ENCODE data around the gene TCP11L2. TPM values are rescaled to one million over a fixed set of nuclear protein-coding genes. Genes with fewer than 3 reads are reported as not detected.
"Not testable (repeated sequence)": the region's sequence is repeated elsewhere in the genome, so short reads cannot be mapped to it uniquely, and the experiment has no call there.

Gene TCP11L2
- polyA plus RNA-seq, 3 donors, result 23.5 to 37.3 (median 35.8) TPM

GRCh38 chr12:106310687-106311086 is 8.2 kb downstream of the TCP11L2 start:
- Histone ChIP-seq H3K9ac (ENCODE audit: insufficient read depth, low read length, poor library complexity, severe bottlenecking) (no peak overlapping the region), H3K9me3 (replicated peaks in 1 of 2; ENCODE audit: control insufficient read depth in 1 of 2, insufficient read depth in 1 of 2, low read length in 2 of 2) (no peaks in the 10 kb centered on the region), H3K4me2 (replicated peaks; ENCODE audit: extremely low read depth, low read length, poor library complexity, severe bottlenecking) (peak overlapping the region; percentile 53), H4K20me1 (ENCODE audit: insufficient read depth, low read length) (peaks cover 29% of the 10 kb centered on the region), H3K36me3 (replicated peaks in 1 of 2; ENCODE audit: control insufficient read depth in 1 of 2, insufficient read depth in 2 of 2, low read length in 2 of 2) (peaks cover 24 to 29% of the 10 kb centered on the region in 2 donors), H3K27ac (ENCODE audit: low read depth in 1 of 2, low read length in 2 of 2) (peak overlapping the region; percentile 34 to 69), H3K27me3 (ENCODE audit: control insufficient read depth in 2 of 2, insufficient read depth in 2 of 2, low read length in 2 of 2) (no peaks in the 10 kb centered on the region), H3K79me2 (ENCODE audit: insufficient read depth, low read length) (peaks cover 5% of the 10 kb centered on the region), H3K4me1 (ENCODE audit: control insufficient read depth in 1 of 2, insufficient read depth in 2 of 2, low read length in 2 of 2) (peaks cover 56 to 61% of the 10 kb centered on the region in 2 donors), H2AFZ (ENCODE audit: insufficient read depth, low read depth, low read length, poor library complexity, severe bottlenecking) (no peak overlapping the region), H3K4me3 (replicated peaks in 1 of 3; ENCODE audit: low read depth in 2 of 3, low read length in 3 of 3) (peak overlapping the region in 1 of 3 experiments; percentile 15)
- TF ChIP-seq, protein P1, sequence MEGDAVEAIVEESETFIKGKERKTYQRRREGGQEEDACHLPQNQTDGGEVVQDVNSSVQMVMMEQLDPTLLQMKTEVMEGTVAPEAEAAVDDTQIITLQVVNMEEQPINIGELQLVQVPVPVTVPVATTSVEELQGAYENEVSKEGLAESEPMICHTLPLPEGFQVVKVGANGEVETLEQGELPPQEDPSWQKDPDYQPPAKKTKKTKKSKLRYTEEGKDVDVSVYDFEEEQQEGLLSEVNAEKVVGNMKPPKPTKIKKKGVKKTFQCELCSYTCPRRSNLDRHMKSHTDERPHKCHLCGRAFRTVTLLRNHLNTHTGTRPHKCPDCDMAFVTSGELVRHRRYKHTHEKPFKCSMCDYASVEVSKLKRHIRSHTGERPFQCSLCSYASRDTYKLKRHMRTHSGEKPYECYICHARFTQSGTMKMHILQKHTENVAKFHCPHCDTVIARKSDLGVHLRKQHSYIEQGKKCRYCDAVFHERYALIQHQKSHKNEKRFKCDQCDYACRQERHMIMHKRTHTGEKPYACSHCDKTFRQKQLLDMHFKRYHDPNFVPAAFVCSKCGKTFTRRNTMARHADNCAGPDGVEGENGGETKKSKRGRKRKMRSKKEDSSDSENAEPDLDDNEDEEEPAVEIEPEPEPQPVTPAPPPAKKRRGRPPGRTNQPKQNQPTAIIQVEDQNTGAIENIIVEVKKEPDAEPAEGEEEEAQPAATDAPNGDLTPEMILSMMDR (IDR thresholded peaks at IDR 0.05), result no peak
- Mint-ChIP-seq H3K4me1 (peaks cover 63% of the 10 kb centered on the region), H3K4me3 (peak overlapping the region in 1 of 2 donors; percentile 37), H3K9me3 (no peaks in the 10 kb centered on the region), H3K27me3 (ENCODE audit: low read depth in 3 of 3) (no peaks in the 10 kb centered on the region), H3K27ac (peak overlapping the region; percentile 55 to 88 (median 81)), H3K36me3 (peaks cover 28 to 35% of the 10 kb centered on the region in 2 donors)
- DNase-seq, result no peak
- 86% methylated on average over 2 of the region's 5 CpGs for WGBS (ENCODE audit: insufficient coverage)
- intact Hi-C loops (cut with micrococcal nuclease), result no loop called here

- H3K4me3 ChIP-seq (replicated peaks in 1 of 3; ENCODE audit: low read depth in 2 of 3, low read length in 3 of 3), result peak overlapping the region in 1 of 3 experiments; percentile 15
- H3K27ac ChIP-seq (ENCODE audit: low read depth in 1 of 2, low read length in 2 of 2), result peak overlapping the region; percentile 34 to 69
- Mint-ChIP-seq H3K27me3 (ENCODE audit: low read depth in 3 of 3) (no peaks in the 10 kb centered on the region), H3K4me3 (peak overlapping the region in 1 of 2 donors; percentile 37), H3K4me1 (peaks cover 61% of the 10 kb centered on the region), H3K27ac (peak overlapping the region; percentile 55 to 88 (median 81)), H3K9me3 (no peaks in the 10 kb centered on the region), H3K36me3 (peaks cover 32 to 39% of the 10 kb centered on the region in 2 donors)
- peaks cover 55 to 56% of the 10 kb centered on the region in 2 donors for H3K4me1 ChIP-seq (ENCODE audit: control insufficient read depth in 1 of 2, insufficient read depth in 2 of 2, low read length in 2 of 2)
- H3K79me2 ChIP-seq (ENCODE audit: insufficient read depth, low read length), result peaks cover 5% of the 10 kb centered on the region
- H4K20me1 ChIP-seq (ENCODE audit: insufficient read depth, low read length), result peaks cover 29% of the 10 kb centered on the region
- H3K27me3 ChIP-seq (ENCODE audit: control insufficient read depth in 2 of 2, insufficient read depth in 2 of 2, low read length in 2 of 2), result no peaks in the 10 kb centered on the region
- WGBS (ENCODE audit: insufficient coverage), result 0% methylated on average over 1 of the region's 8 CpGs
- no peak for DNase-seq
- intact Hi-C loops (cut with micrococcal nuclease), result no loop called here
- H2AFZ ChIP-seq (ENCODE audit: insufficient read depth, low read depth, low read length, poor library complexity, severe bottlenecking), result no peak overlapping the region
- H3K9ac ChIP-seq (ENCODE audit: insufficient read depth, low read length, poor library complexity, severe bottlenecking), result no peak overlapping the region
- TF ChIP-seq, protein P1 (IDR thresholded peaks at IDR 0.05), result no peak
- peak overlapping the region; percentile 53 for H3K4me2 ChIP-seq (replicated peaks; ENCODE audit: extremely low read depth, low read length, poor library complexity, severe bottlenecking)
- peaks cover 28 to 33% of the 10 kb centered on the region in 2 donors for H3K36me3 ChIP-seq (replicated peaks in 1 of 2; ENCODE audit: control insufficient read depth in 1 of 2, insufficient read depth in 2 of 2, low read length in 2 of 2)
- no peaks in the 10 kb centered on the region for H3K9me3 ChIP-seq (replicated peaks in 1 of 2; ENCODE audit: control insufficient read depth in 1 of 2, insufficient read depth in 1 of 2, low read length in 2 of 2)
Measured at GRCh38 chr12:106311139-106311538, 8.6 kb downstream of the TCP11L2 start.

DNA sequence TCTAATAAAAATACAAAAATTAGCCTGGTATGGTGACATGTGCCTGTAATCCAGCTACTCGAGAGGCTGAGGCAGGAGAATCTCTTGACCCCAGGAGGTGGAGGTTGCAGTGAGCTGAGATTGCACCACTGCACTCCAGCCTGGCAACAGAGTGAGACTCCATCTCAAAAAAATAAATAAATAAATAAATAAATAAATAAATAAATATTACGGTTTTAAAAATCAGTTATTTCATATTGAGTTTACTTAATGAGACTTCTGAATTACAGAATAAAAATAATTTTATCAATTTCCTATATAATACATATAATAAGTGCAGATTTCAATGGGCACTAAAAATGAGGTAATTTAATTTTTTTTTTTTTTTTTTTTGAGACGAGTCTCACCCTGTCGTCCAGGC is 10.9 kb downstream of the TCP11L2 start:
- H3K27ac ChIP-seq (ENCODE audit: low read depth in 1 of 2, low read length in 2 of 2); H2AFZ ChIP-seq (ENCODE audit: insufficient read depth, low read depth, low read length, poor library complexity, severe bottlenecking); H3K27me3 ChIP-seq (ENCODE audit: control insufficient read depth in 2 of 2, insufficient read depth in 2 of 2, low read length in 2 of 2); H3K4me2 ChIP-seq (replicated peaks; ENCODE audit: extremely low read depth, low read length, poor library complexity, severe bottlenecking); H3K27me3 Mint-ChIP-seq (ENCODE audit: low read depth in 3 of 3); intact Hi-C loops (cut with micrococcal nuclease); H3K9ac ChIP-seq (ENCODE audit: insufficient read depth, low read length, poor library complexity, severe bottlenecking); DNase-seq; H3K27ac Mint-ChIP-seq; H3K79me2 ChIP-seq (ENCODE audit: insufficient read depth, low read length); H3K4me3 ChIP-seq (replicated peaks in 1 of 3; ENCODE audit: low read depth in 2 of 3, low read length in 3 of 3); H3K9me3 ChIP-seq (replicated peaks in 1 of 2; ENCODE audit: control insufficient read depth in 1 of 2, insufficient read depth in 1 of 2, low read length in 2 of 2); H3K9me3 Mint-ChIP-seq; H3K4me3 Mint-ChIP-seq: not testable (repeated sequence)
- Mint-ChIP-seq H3K4me1 (peaks cover 53% of the 10 kb centered on the region), H3K36me3 (peaks cover 38 to 55% of the 10 kb centered on the region in 2 donors)
- peaks cover 24% of the 10 kb centered on the region for H4K20me1 ChIP-seq (ENCODE audit: insufficient read depth, low read length)
- peaks cover 46 to 49% of the 10 kb centered on the region in 2 donors for H3K4me1 ChIP-seq (ENCODE audit: control insufficient read depth in 1 of 2, insufficient read depth in 2 of 2, low read length in 2 of 2)
- WGBS (ENCODE audit: insufficient coverage), result no CpG with 5 or more reads among the region's 4 CpGs
- peaks cover 42 to 46% of the 10 kb centered on the region in 2 donors for H3K36me3 ChIP-seq (replicated peaks in 1 of 2; ENCODE audit: control insufficient read depth in 1 of 2, insufficient read depth in 2 of 2, low read length in 2 of 2)

Measured in CD14-positive monocyte (primary cell).